Mammary microvascular endothelial cell (primary cell): ENCODE results near the gene MAGED4. TPM values are rescaled to one million over a fixed set of nuclear protein-coding genes. Genes with fewer than 3 reads are reported as not detected.

Experiments used
- total RNA-seq: library from RNA; depleted of rRNA; stranded (reverse); fragments of >200 nt; gene quantifications from 2 replicates; pipeline ENCODE4 v1.2.3, GENCODE V29; 2015

MAGED4 gene, protein sequence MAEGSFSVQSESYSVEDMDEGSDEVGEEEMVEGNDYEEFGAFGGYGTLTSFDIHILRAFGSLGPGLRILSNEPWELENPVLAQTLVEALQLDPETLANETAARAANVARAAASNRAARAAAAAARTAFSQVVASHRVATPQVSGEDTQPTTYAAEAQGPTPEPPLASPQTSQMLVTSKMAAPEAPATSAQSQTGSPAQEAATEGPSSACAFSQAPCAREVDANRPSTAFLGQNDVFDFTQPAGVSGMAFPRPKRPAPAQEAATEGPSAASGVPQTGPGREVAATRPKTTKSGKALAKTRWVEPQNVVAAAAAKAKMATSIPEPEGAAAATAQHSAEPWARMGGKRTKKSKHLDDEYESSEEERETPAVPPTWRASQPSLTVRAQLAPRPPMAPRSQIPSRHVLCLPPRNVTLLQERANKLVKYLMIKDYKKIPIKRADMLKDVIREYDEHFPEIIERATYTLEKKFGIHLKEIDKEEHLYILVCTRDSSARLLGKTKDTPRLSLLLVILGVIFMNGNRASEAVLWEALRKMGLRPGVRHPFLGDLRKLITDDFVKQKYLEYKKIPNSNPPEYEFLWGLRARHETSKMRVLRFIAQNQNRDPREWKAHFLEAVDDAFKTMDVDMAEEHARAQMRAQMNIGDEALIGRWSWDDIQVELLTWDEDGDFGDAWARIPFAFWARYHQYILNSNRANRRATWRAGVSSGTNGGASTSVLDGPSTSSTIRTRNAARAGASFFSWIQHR
- total RNA-seq = 2.1 and 3.7 TPM in 2 replicates

DNA sequence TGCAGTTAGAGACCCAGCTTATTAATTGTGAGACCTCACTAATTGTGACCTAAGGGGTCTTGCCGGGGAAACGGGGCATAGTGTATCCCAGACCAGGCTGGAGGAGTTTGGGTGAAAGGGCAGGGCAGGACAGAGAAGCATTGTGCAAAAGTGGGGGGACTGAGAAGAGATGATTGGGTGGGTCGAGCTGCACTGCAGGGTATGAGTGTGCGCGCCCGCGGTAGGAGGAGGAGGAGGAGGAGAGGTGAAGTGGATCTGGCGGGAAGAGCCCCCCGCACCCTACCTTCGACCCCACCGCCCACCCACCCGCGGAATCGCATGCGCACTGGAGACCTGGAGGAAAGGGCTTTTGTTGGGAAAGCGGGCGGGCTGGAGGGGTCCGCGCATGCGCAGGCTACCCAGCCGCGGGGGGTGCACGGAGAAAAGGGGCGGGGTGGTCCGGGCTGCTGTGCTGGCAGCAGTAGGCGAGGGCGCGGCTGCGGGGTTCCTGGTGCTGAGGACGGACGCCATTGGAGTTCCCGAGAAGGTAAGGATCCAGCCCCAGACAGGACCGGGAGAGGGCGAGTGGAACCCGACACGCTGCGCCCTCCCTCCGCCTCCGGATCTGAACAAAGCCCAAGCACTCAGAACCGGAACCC, at the start of gene MAGED4:
MAGED4 (plus strand) TSS at position 449 of the 638 bp plus-strand sequence. CDS start 1,035 bp downstream, outside the sequence.

Other genes starting within 250 kb of the MAGED4 start
- 9.2 and 9.8 TPM in 2 replicates for gene MAGED4B, start 115.7 kb upstream of the MAGED4 start, total RNA-seq
- gene XAGE2, start 184.1 kb downstream of the MAGED4 start, total RNA-seq = not detected in 2 replicates